A549 (cell line): ENCODE data around the gene DDO.

Experiments
- BHLHE40 ChIP-seq: IDR thresholded peaks from 2 replicates; pipeline ENCODE4 v1.6.1; 2012; ENCODE audit warnings: low read depth, low read length, inconsistent platforms
- EHMT2 ChIP-seq: fragments of 200-600 bp; sonication (generic); IDR thresholded peaks from 2 replicates; pipeline ENCODE4 v1.6.1; 2016; ENCODE audit warnings: antibody characterized with exemption, low read depth, mild to moderate bottlenecking, moderate library complexity
- EP300 ChIP-seq, 2 experiments: fragments of >200 bp; sonication (Bioruptor Twin); formaldehyde crosslinking; IDR thresholded peaks; 2 replicates in 1 of 2; 3 replicates in 1 of 2; pipeline ENCODE4 v1.6.1; 2016 to 2017
- JUNB ChIP-seq: fragments of >200 bp; sonication (Bioruptor Twin); formaldehyde crosslinking; IDR thresholded peaks from 2 replicates; pipeline ENCODE4 v1.6.1; 2016
- KDM1A ChIP-seq: fragments of 200-600 bp; sonication (generic); IDR thresholded peaks from 2 replicates; pipeline ENCODE4 v1.6.1; 2016; ENCODE audit warnings: low read depth, mild to moderate bottlenecking
- MAFK ChIP-seq: fragments of 450-650 bp; IDR thresholded peaks from 2 replicates; pipeline ENCODE4 v1.6.1; 2014; ENCODE audit not compliant: partially characterized antibody
- POLR2A ChIP-seq: IDR thresholded peaks from 2 replicates; pipeline ENCODE4 v1.6.1; 2012; ENCODE audit warnings: mild to moderate bottlenecking, low read length
- RAD21 ChIP-seq, 2 experiments: fragments of >200 bp in 1 of 2; sonication (Bioruptor Twin) in 1 of 2; formaldehyde crosslinking in 1 of 2; IDR thresholded peaks in 1 of 2; conservative IDR thresholded peaks in 1 of 2; 2 replicates in 1 of 2; 3 replicates in 1 of 2; pipeline ENCODE4 v1.6.1; 2012 to 2018; ENCODE audit warnings: inconsistent platforms in 1 of 2
- RCOR1 ChIP-seq: fragments of 150-350 bp; IDR thresholded peaks from 2 replicates; pipeline ENCODE4 v1.6.1; 2014; ENCODE audit warnings: antibody characterized with exemption, low read length, low read depth
- RFX5 ChIP-seq: fragments of 450-650 bp; IDR thresholded peaks from 2 replicates; pipeline ENCODE4 v1.7.1; 2014; ENCODE audit warnings: antibody characterized with exemption, mild to moderate bottlenecking, moderate library complexity
- SMC3 ChIP-seq: fragments of >200 bp; sonication (Bioruptor Twin); formaldehyde crosslinking; IDR thresholded peaks from 3 replicates; pipeline ENCODE4 v1.6.1; 2018; ENCODE audit warnings: inconsistent platforms
- ZC3H11A ChIP-seq: fragments of 450-650 bp; IDR thresholded peaks from 2 replicates; pipeline ENCODE4 v1.6.1; 2014; ENCODE audit warnings: antibody characterized with exemption, mild to moderate bottlenecking
- TF ChIP-seq, protein P1 (sequence below): fragments of >200 bp; sonication (Bioruptor Twin); formaldehyde crosslinking; IDR thresholded peaks from 3 replicates; pipeline ENCODE4 v1.5.1; 2016
- TF ChIP-seq, protein P2 (sequence below): fragments of 200-600 bp; sonication (generic); IDR thresholded peaks from 2 replicates; pipeline ENCODE4 v1.6.1; 2016; ENCODE audit warnings: antibody characterized with exemption, mild to moderate bottlenecking, moderate library complexity

GRCh38 chr6:110357298-110357663, 58.1 kb downstream of the DDO start:
- TF ChIP-seq EP300 (IDR thresholded peaks at IDR 0.05): no peak
- no peak for TF ChIP-seq SMC3
- no peak for TF ChIP-seq ZC3H11A
- TF ChIP-seq, protein P1, sequence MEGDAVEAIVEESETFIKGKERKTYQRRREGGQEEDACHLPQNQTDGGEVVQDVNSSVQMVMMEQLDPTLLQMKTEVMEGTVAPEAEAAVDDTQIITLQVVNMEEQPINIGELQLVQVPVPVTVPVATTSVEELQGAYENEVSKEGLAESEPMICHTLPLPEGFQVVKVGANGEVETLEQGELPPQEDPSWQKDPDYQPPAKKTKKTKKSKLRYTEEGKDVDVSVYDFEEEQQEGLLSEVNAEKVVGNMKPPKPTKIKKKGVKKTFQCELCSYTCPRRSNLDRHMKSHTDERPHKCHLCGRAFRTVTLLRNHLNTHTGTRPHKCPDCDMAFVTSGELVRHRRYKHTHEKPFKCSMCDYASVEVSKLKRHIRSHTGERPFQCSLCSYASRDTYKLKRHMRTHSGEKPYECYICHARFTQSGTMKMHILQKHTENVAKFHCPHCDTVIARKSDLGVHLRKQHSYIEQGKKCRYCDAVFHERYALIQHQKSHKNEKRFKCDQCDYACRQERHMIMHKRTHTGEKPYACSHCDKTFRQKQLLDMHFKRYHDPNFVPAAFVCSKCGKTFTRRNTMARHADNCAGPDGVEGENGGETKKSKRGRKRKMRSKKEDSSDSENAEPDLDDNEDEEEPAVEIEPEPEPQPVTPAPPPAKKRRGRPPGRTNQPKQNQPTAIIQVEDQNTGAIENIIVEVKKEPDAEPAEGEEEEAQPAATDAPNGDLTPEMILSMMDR: no peak
- TF ChIP-seq RFX5: no peak
- TF ChIP-seq POLR2A: no peak
- TF ChIP-seq RCOR1: no peak
- no peak for TF ChIP-seq BHLHE40
- TF ChIP-seq, protein P2, sequence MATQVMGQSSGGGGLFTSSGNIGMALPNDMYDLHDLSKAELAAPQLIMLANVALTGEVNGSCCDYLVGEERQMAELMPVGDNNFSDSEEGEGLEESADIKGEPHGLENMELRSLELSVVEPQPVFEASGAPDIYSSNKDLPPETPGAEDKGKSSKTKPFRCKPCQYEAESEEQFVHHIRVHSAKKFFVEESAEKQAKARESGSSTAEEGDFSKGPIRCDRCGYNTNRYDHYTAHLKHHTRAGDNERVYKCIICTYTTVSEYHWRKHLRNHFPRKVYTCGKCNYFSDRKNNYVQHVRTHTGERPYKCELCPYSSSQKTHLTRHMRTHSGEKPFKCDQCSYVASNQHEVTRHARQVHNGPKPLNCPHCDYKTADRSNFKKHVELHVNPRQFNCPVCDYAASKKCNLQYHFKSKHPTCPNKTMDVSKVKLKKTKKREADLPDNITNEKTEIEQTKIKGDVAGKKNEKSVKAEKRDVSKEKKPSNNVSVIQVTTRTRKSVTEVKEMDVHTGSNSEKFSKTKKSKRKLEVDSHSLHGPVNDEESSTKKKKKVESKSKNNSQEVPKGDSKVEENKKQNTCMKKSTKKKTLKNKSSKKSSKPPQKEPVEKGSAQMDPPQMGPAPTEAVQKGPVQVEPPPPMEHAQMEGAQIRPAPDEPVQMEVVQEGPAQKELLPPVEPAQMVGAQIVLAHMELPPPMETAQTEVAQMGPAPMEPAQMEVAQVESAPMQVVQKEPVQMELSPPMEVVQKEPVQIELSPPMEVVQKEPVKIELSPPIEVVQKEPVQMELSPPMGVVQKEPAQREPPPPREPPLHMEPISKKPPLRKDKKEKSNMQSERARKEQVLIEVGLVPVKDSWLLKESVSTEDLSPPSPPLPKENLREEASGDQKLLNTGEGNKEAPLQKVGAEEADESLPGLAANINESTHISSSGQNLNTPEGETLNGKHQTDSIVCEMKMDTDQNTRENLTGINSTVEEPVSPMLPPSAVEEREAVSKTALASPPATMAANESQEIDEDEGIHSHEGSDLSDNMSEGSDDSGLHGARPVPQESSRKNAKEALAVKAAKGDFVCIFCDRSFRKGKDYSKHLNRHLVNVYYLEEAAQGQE: no peak
- no peak for TF ChIP-seq RAD21 (conservative IDR thresholded peaks at IDR 0.05 in 1 of 2, IDR thresholded peaks at IDR 0.05 in 1 of 2)
- no peak for TF ChIP-seq JUNB
- TF ChIP-seq MAFK: no peak
- TF ChIP-seq KDM1A: no peak
- TF ChIP-seq EHMT2: no peak
